ENCODE data around the gene RAD52.

RAD52 gene

GRCh38 chr12:920676-921075, 28.8 kb downstream of the RAD52 start:
- TF ChIP-seq POLR2AphosphoS5 (IDR thresholded peaks at IDR 0.05; ENCODE audit: low read depth, low read length) (no peak), REST (IDR thresholded peaks at IDR 0.05; ENCODE audit: insufficient read depth in 1 of 2, low read depth in 2 of 2, low read length in 2 of 2) (no peak), SIN3A (IDR thresholded peaks at IDR 0.05; ENCODE audit: borderline replicate concordance, insufficient read depth, low read length) (no peak), TAF1 (IDR thresholded peaks at IDR 0.05; ENCODE audit: borderline replicate concordance, insufficient read depth, low read length) (no peak), FOXP2 (optimal IDR thresholded peaks at IDR 0.05; ENCODE audit: borderline replicate concordance, extremely low read depth, extremely low read length, insufficient read depth) (no peak)

GRCh38 chr12:916712-917445, 32.6 kb downstream of the RAD52 start:
- no peak for TF ChIP-seq FOXP2 (optimal IDR thresholded peaks at IDR 0.05; ENCODE audit: borderline replicate concordance, extremely low read depth, extremely low read length, insufficient read depth)
- no peak for TF ChIP-seq POLR2AphosphoS5 (IDR thresholded peaks at IDR 0.05; ENCODE audit: low read depth, low read length)
- no peak for TF ChIP-seq REST (IDR thresholded peaks at IDR 0.05; ENCODE audit: insufficient read depth in 1 of 2, low read depth in 2 of 2, low read length in 2 of 2)
- TF ChIP-seq SIN3A (IDR thresholded peaks at IDR 0.05; ENCODE audit: borderline replicate concordance, insufficient read depth, low read length): no peak
- TF ChIP-seq TAF1 (IDR thresholded peaks at IDR 0.05; ENCODE audit: borderline replicate concordance, insufficient read depth, low read length): no peak

GRCh38 chr12:916240-916639, 33.3 kb downstream of the RAD52 start:
- TF ChIP-seq TAF1 (IDR thresholded peaks at IDR 0.05; ENCODE audit: borderline replicate concordance, insufficient read depth, low read length) (no peak), FOXP2 (optimal IDR thresholded peaks at IDR 0.05; ENCODE audit: borderline replicate concordance, extremely low read depth, extremely low read length, insufficient read depth) (no peak), POLR2AphosphoS5 (IDR thresholded peaks at IDR 0.05; ENCODE audit: low read depth, low read length) (no peak), SIN3A (IDR thresholded peaks at IDR 0.05; ENCODE audit: borderline replicate concordance, insufficient read depth, low read length) (no peak), REST (IDR thresholded peaks at IDR 0.05; ENCODE audit: insufficient read depth in 1 of 2, low read depth in 2 of 2, low read length in 2 of 2) (no peak)

- no peak for TF ChIP-seq TAF1 (IDR thresholded peaks at IDR 0.05; ENCODE audit: borderline replicate concordance, insufficient read depth, low read length)
- TF ChIP-seq SIN3A (IDR thresholded peaks at IDR 0.05; ENCODE audit: borderline replicate concordance, insufficient read depth, low read length): no peak
- no peak for TF ChIP-seq FOXP2 (optimal IDR thresholded peaks at IDR 0.05; ENCODE audit: borderline replicate concordance, extremely low read depth, extremely low read length, insufficient read depth)
- TF ChIP-seq POLR2AphosphoS5 (IDR thresholded peaks at IDR 0.05; ENCODE audit: low read depth, low read length): no peak
- no peak for TF ChIP-seq REST (IDR thresholded peaks at IDR 0.05; ENCODE audit: insufficient read depth in 1 of 2, low read depth in 2 of 2, low read length in 2 of 2)
Measured at GRCh38 chr12:915090-915489, 34.4 kb downstream of the RAD52 start.

Data from PFSK-1 (cell line).